HCT116 (cell line): ENCODE measurements around the gene TYMP. TPM values are rescaled to one million over a fixed set of nuclear protein-coding genes. Genes with fewer than 3 reads are reported as not detected.

Experiments
- ATAC-seq: fragments of 200-7000 bp; cut with Tn5 transposase; 2 replicates; pipeline ENCODE4 v1.9.1; 2020; ENCODE audit warnings: mild to moderate bottlenecking, moderate library complexity
- BruUV-seq: library from RNA; stranded (reverse); fragments of 400-500 nt; replicated peaks from 2 replicates; lab custom pipeline; 2021; lab: Mats Ljungman, UMichigan
- CTCF ChIA-PET: fragments of 300-600 bp; sonication (Branson Sonifier 250); formaldehyde crosslinking; loops from one replicate; lab custom pipeline; 2021; ENCODE audit warnings: antibody characterized with exemption; lab: Charles Lee
- POLR2A ChIA-PET: fragments of 300-600, 350-600 bp; sonication (Branson Sonifier 250); formaldehyde crosslinking; loops from one replicate; lab custom pipeline; 2021; ENCODE audit warnings: antibody characterized with exemption; lab: Charles Lee
- RAD21 ChIA-PET, 2 experiments: fragments of 300-600 bp; sonication (Branson Sonifier 250); formaldehyde crosslinking; loops; one replicate each; lab custom pipeline; 2023; ENCODE audit warnings: low total read pairs in 2 of 2; ENCODE audit not compliant: uncharacterized antibody in 2 of 2, unreplicated experiment in 2 of 2, low non-redundant PET in 1 of 2; lab: Charles Lee
- DNase-seq: peaks from one replicate; pipeline ENCODE4 v3.0.0-alpha.2; 2010; ENCODE audit warnings: low read depth, low spot score
- H2AFZ ChIP-seq: fragments of 200-600 bp; shearing (Covaris generic), sonication (generic); 2 replicates; pipeline ENCODE4 v1.6.1; 2017; ENCODE audit warnings: low read depth, mixed run types, mixed read lengths, antibody characterized with exemption, low read length; ENCODE audit not compliant: poor library complexity, severe bottlenecking
- H3K27ac ChIP-seq: 2 replicates; pipeline ENCODE4 v1.5.1; 2012; ENCODE audit warnings: low read depth, low read length
- H3K27me3 ChIP-seq: fragments of 200-600 bp; sonication (generic); 2 replicates; pipeline ENCODE4 v1.6.1; 2016; ENCODE audit warnings: mixed run types, low read length, mixed read lengths; ENCODE audit not compliant: insufficient read depth
- H3K36me3 ChIP-seq, 2 experiments: fragments of 200-500 bp in 1 of 2; fragments of 200-600 bp in 1 of 2; sonication (Bioruptor generic) in 1 of 2; sonication (generic) in 1 of 2; 2 replicates each; pipeline versions ENCODE4 v1.5.1 to v1.6.1; 2014 to 2016; ENCODE audit warnings: low read length in 2 of 2, inconsistent platforms in 1 of 2, mixed read lengths in 1 of 2, mixed run types in 1 of 2; ENCODE audit not compliant: insufficient read depth in 2 of 2, control insufficient read depth in 1 of 2
- H3K4me1 ChIP-seq, 2 experiments: fragments of 200-600 bp in 1 of 2; sonication (generic) in 1 of 2; 2 replicates each; pipeline versions ENCODE4 v1.5.1 to v1.6.1; 2012 to 2017; ENCODE audit warnings: low read length in 2 of 2, inconsistent platforms in 1 of 2, mild to moderate bottlenecking in 1 of 2, mixed read lengths in 1 of 2, mixed run types in 1 of 2, moderate library complexity in 1 of 2; ENCODE audit not compliant: insufficient read depth in 2 of 2, control insufficient read depth in 1 of 2
- H3K4me2 ChIP-seq: fragments of 200-600 bp; sonication (generic); 2 replicates; pipeline ENCODE4 v1.6.1; 2017; ENCODE audit warnings: mixed run types, low read length, mixed read lengths
- H3K4me3 ChIP-seq, 2 experiments: fragments of 200-600 bp in 1 of 2; sonication (generic) in 1 of 2; replicated peaks in 1 of 2; 2 replicates each; pipeline ENCODE4 v1.5.1; 2011 to 2016; ENCODE audit warnings: low read length in 2 of 2, control low read depth in 1 of 2, low read depth in 1 of 2, mild to moderate bottlenecking in 1 of 2, mixed read lengths in 1 of 2, mixed run types in 1 of 2
- H3K79me2 ChIP-seq: fragments of 200-600 bp; sonication (generic); 2 replicates; pipeline ENCODE4 v1.6.1; 2017; ENCODE audit warnings: mild to moderate bottlenecking, mixed run types, low read length, moderate library complexity, mixed read lengths; ENCODE audit not compliant: insufficient read depth
- H3K9ac ChIP-seq: fragments of 200-600 bp; sonication (generic); 2 replicates; pipeline ENCODE4 v1.6.1; 2016; ENCODE audit warnings: low read length, mixed read lengths
- H3K9me2 ChIP-seq: fragments of 200-600 bp; sonication (generic), shearing (Covaris generic); 2 replicates; pipeline ENCODE4 v1.6.1; 2017; ENCODE audit warnings: mixed run types, mild to moderate bottlenecking, moderate library complexity; ENCODE audit not compliant: insufficient read depth
- H3K9me3 ChIP-seq, 2 experiments: fragments of 200-500 bp in 1 of 2; fragments of 200-600 bp in 1 of 2; sonication (Bioruptor generic) in 1 of 2; sonication (generic) in 1 of 2; 2 replicates each; pipeline ENCODE4 v1.6.1; 2014 to 2017; ENCODE audit warnings: low read length in 2 of 2, mixed read lengths in 2 of 2, inconsistent platforms in 1 of 2, low read depth in 1 of 2, mild to moderate bottlenecking in 1 of 2, mixed run types in 1 of 2, moderate library complexity in 1 of 2; ENCODE audit not compliant: control insufficient read depth in 1 of 2, insufficient read depth in 1 of 2
- H4K20me1 ChIP-seq: fragments of 200-600 bp; sonication (generic), shearing (Covaris generic); 2 replicates; pipeline ENCODE4 v1.6.1; 2017; ENCODE audit warnings: mixed run types, mild to moderate bottlenecking, moderate library complexity; ENCODE audit not compliant: insufficient read depth
- CEBPB ChIP-seq: IDR thresholded peaks from 2 replicates; pipeline ENCODE4 v1.6.1; 2012; ENCODE audit warnings: low read depth
- EGR1 ChIP-seq: IDR thresholded peaks from 2 replicates; pipeline ENCODE4 v1.6.1; 2012; ENCODE audit warnings: low read depth
- FOSL1 ChIP-seq: IDR thresholded peaks from 2 replicates; pipeline ENCODE4 v1.6.1; 2012; ENCODE audit warnings: low read depth
- JUND ChIP-seq: IDR thresholded peaks from 2 replicates; pipeline ENCODE4 v1.6.1; 2012
- POLR2AphosphoS5 ChIP-seq: IDR thresholded peaks from 2 replicates; pipeline ENCODE4 v1.6.1; 2011; ENCODE audit warnings: mild to moderate bottlenecking, low read depth, low read length, moderate library complexity
- RAD21 ChIP-seq: IDR thresholded peaks from 2 replicates; pipeline ENCODE4 v1.6.1; 2012; ENCODE audit warnings: low read depth, mild to moderate bottlenecking
- SP1 ChIP-seq: IDR thresholded peaks from 2 replicates; pipeline ENCODE4 v1.6.1; 2012; ENCODE audit warnings: low read depth
- YY1 ChIP-seq: IDR thresholded peaks from 2 replicates; pipeline ENCODE4 v1.6.1; 2011; ENCODE audit warnings: low read length, low read depth, moderate library complexity, mild to moderate bottlenecking; ENCODE audit not compliant: insufficient replicate concordance; ENCODE audit errors: extremely low read depth
- ZFX ChIP-seq: fragments of 450-650 bp; IDR thresholded peaks from 2 replicates; pipeline ENCODE4 v1.6.1; 2017
- intact Hi-C: fragments of 100-400 bp; cut with micrococcal nuclease; formaldehyde crosslinking; loops from 2 replicates; pipeline ENCODE4 v1.10.0; 2022
- total RNA-seq: library from RNA; stranded (reverse); gene quantifications from one replicate; pipeline ENCODE4 v1.2.1, GENCODE V29; 2021; ENCODE audit not compliant: unreplicated experiment
- TF ChIP-seq, protein P1 (sequence below): IDR thresholded peaks from 2 replicates; pipeline ENCODE4 v1.6.1; 2012; ENCODE audit warnings: low read depth
- TF ChIP-seq, protein P2 (sequence below): IDR thresholded peaks from 2 replicates; pipeline ENCODE4 v1.6.1; 2011; ENCODE audit warnings: mild to moderate bottlenecking, low read length, moderate library complexity; ENCODE audit not compliant: insufficient replicate concordance; ENCODE audit errors: extremely low read depth
- TF ChIP-seq, protein P3 (sequence below): IDR thresholded peaks from 2 replicates; pipeline ENCODE4 v1.6.1; 2012

Gene TYMP
- total RNA-seq, 1 experiment from 2014 or later, result 43.2 TPM

DNA sequence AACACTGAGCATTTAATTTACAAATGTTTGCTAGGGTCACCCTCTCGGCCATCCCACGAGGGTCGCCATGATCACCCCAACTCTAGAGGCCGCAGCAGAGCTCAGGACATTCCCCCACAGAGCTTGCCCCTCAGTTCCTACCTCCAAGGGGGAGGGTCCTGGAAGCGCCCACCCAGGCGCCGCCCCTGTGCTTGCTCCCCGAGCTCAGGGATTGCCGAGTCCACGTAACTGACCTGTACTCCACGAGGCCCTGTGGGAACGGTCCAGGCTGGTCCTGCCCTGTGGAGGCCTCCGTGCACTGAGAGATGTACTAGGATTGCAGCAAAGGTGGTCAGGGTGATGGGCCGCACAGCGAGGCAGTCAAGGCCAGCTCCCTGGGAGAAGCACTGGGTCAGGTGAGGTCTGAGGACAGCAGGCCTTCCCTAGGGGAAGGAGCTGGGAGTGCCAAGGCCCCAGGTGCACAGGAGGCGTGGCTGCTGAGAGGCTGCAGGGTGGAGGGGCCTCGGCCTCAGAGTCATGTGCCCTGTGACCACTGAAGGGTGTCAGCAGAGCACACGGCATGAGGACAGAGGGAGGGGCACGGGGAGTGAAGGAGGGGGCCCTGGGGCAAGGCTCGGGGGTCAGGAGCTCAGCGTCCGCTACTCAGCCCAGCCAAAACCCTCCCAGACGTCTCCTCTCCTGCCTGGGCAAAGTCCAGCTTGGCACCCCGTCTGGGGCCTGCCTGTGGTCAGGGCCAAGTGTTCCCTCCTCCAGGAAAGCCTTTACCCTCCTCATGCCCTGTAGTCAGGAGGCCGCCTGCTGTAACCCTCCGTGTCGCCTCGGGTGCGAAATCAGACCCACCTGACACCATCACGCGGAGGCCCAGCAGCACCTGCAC is 45.6 kb downstream of the TYMP start:
- ChIA-PET RAD21 (no interaction called here), CTCF (interaction anchor here (0.6 to 1.6 kb wide), 4 partner anchors 14 to 247 kb away, joined by 3 to 4 read pairs (median 4); no protein-coding TSS in a partner anchor), POLR2A (no interaction called here)
- ATAC-seq (no peak), DNase-seq (no peak)
- no TSS peak for BruUV-seq
- H3K27ac ChIP-seq, result no peak overlapping the region; the same call in 1 of the 2 replicates
- no peaks in the 10 kb centered on the region for H4K20me1 ChIP-seq
- intact Hi-C loops, result no loop called here
- H3K4me2 ChIP-seq, result no peak overlapping the region
- no peaks in the 10 kb centered on the region for H3K36me3 ChIP-seq
- H2AFZ ChIP-seq, result no peak overlapping the region
- no peaks in the 10 kb centered on the region for H3K9me3 ChIP-seq
- H3K9me2 ChIP-seq, result no peaks in the 10 kb centered on the region
- H3K4me1 ChIP-seq, result peaks cover 8 to 32% of the 10 kb centered on the region in 2 experiments; a peak in 3 of 4 replicates
- H3K79me2 ChIP-seq, result no peaks in the 10 kb centered on the region
- TF ChIP-seq, protein P1, sequence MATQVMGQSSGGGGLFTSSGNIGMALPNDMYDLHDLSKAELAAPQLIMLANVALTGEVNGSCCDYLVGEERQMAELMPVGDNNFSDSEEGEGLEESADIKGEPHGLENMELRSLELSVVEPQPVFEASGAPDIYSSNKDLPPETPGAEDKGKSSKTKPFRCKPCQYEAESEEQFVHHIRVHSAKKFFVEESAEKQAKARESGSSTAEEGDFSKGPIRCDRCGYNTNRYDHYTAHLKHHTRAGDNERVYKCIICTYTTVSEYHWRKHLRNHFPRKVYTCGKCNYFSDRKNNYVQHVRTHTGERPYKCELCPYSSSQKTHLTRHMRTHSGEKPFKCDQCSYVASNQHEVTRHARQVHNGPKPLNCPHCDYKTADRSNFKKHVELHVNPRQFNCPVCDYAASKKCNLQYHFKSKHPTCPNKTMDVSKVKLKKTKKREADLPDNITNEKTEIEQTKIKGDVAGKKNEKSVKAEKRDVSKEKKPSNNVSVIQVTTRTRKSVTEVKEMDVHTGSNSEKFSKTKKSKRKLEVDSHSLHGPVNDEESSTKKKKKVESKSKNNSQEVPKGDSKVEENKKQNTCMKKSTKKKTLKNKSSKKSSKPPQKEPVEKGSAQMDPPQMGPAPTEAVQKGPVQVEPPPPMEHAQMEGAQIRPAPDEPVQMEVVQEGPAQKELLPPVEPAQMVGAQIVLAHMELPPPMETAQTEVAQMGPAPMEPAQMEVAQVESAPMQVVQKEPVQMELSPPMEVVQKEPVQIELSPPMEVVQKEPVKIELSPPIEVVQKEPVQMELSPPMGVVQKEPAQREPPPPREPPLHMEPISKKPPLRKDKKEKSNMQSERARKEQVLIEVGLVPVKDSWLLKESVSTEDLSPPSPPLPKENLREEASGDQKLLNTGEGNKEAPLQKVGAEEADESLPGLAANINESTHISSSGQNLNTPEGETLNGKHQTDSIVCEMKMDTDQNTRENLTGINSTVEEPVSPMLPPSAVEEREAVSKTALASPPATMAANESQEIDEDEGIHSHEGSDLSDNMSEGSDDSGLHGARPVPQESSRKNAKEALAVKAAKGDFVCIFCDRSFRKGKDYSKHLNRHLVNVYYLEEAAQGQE, result no peak
- peak; percentile 37; the same call in 1 of the 2 replicates for TF ChIP-seq POLR2AphosphoS5
- TF ChIP-seq, all 23 proteins: peak for 1
- Histone ChIP-seq H3K27me3 (no peaks in the 10 kb centered on the region), H3K4me3 (no peak overlapping the region), H3K9ac (no peak overlapping the region)

DNA sequence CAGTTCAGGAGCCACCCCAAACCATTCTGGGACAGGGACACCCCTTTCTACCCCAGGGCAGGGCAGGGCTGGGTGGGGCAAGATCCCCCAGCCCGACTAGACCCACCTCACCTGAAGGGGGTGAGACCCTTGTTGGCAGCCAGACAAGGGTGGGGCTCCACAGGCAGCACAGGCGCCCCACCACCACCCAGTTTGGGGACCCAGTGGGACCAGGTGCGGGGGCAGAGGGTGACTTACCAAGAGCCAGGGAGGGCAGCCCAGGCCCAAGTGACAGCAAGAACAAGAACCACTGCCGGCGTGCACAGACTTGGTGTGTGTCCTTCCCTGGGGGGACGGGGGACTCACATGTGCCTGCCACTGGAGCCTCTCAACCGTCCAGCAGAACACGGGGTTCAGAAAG is 46.3 kb downstream of the TYMP start:
- BruUV-seq, result no TSS peak
- peaks cover 8 to 32% of the 10 kb centered on the region in 2 experiments; a peak in 3 of 4 replicates for H3K4me1 ChIP-seq

More for the DNA sequence above, 46.3 kb downstream of the TYMP start:
- Histone ChIP-seq H4K20me1 (no peaks in the 10 kb centered on the region), H3K27me3 (no peaks in the 10 kb centered on the region), H3K9me2 (no peaks in the 10 kb centered on the region), H3K36me3 (no peaks in the 10 kb centered on the region), H3K4me2 (no peak overlapping the region), H2AFZ (no peak overlapping the region), H3K9me3 (no peaks in the 10 kb centered on the region), H3K79me2 (no peaks in the 10 kb centered on the region), H3K9ac (no peak overlapping the region), H3K4me3 (no peak overlapping the region), H3K27ac (no peak overlapping the region; the same call in 1 of the 2 replicates)
- CTCF ChIA-PET, result interaction anchor here (1.6 kb wide), 1 partner anchor 15 kb away, joined by 4 read pairs; no protein-coding TSS in a partner anchor
- POLR2A ChIA-PET, result no interaction called here
- DNase-seq (no peak), ATAC-seq (no peak)
- intact Hi-C loops, result no loop called here
- TF ChIP-seq EGR1, result no peak
- no peak for TF ChIP-seq CEBPB
- no peak for TF ChIP-seq SP1
- TF ChIP-seq ZFX, result no peak
- TF ChIP-seq, protein P2, sequence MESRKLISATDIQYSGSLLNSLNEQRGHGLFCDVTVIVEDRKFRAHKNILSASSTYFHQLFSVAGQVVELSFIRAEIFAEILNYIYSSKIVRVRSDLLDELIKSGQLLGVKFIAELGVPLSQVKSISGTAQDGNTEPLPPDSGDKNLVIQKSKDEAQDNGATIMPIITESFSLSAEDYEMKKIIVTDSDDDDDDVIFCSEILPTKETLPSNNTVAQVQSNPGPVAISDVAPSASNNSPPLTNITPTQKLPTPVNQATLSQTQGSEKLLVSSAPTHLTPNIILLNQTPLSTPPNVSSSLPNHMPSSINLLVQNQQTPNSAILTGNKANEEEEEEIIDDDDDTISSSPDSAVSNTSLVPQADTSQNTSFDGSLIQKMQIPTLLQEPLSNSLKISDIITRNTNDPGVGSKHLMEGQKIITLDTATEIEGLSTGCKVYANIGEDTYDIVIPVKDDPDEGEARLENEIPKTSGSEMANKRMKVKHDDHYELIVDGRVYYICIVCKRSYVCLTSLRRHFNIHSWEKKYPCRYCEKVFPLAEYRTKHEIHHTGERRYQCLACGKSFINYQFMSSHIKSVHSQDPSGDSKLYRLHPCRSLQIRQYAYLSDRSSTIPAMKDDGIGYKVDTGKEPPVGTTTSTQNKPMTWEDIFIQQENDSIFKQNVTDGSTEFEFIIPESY, result no peak
- TF ChIP-seq RAD21, result no peak
- TF ChIP-seq, protein P3, sequence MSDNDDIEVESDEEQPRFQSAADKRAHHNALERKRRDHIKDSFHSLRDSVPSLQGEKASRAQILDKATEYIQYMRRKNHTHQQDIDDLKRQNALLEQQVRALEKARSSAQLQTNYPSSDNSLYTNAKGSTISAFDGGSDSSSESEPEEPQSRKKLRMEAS, result no peak
- no peak for TF ChIP-seq FOSL1
- TF ChIP-seq JUND, result no peak
- TF ChIP-seq YY1, result no peak
- no peak for TF ChIP-seq POLR2AphosphoS5
- RAD21 ChIA-PET, result no interaction called here
